RWPE1 (cell line): ENCODE results near the gene PPP6R3.
A peak's percentile ranks its signal among the peaks of the same experiment; 100 is the strongest.

Experiments
- CTCF ChIA-PET: fragments of 350-600 bp; sonication (Branson Sonifier 250); formaldehyde crosslinking; extraction: SDS; loops from one replicate; lab custom pipeline; 2021; lab: Yijun Ruan, JAX
- POLR2A ChIA-PET: fragments of 400-600 bp; formaldehyde crosslinking; extraction: SDS; loops from one replicate; lab custom pipeline; 2020; ENCODE audit warnings: antibody characterized with exemption; ENCODE audit not compliant: low non-redundant PET; lab: Yijun Ruan, JAX
- DNase-seq: peaks from one replicate; pipeline ENCODE4 v3.0.0; 2012; ENCODE audit warnings: low spot score
- H3K27ac ChIP-seq: fragments of 450-650 bp; 2 replicates; pipeline ENCODE4 v1.5.1; 2017
- TF ChIP-seq, protein P1 (sequence below): fragments of 450-650 bp; conservative IDR thresholded peaks from 2 replicates; pipeline ENCODE4 v1.5.1; 2017; ENCODE audit warnings: low read depth, mild to moderate bottlenecking

Gene PPP6R3

GRCh38 chr11:68658661-68659060 is 198.1 kb downstream of the PPP6R3 start:
- no peak overlapping the region for H3K27ac ChIP-seq
- ChIA-PET POLR2A (no interaction called here), CTCF (interaction anchor here (0.7 kb wide), 1 partner anchor 13 kb away, joined by 3 read pairs; no protein-coding TSS in a partner anchor)
- DNase-seq: no peak
- TF ChIP-seq, protein P1, sequence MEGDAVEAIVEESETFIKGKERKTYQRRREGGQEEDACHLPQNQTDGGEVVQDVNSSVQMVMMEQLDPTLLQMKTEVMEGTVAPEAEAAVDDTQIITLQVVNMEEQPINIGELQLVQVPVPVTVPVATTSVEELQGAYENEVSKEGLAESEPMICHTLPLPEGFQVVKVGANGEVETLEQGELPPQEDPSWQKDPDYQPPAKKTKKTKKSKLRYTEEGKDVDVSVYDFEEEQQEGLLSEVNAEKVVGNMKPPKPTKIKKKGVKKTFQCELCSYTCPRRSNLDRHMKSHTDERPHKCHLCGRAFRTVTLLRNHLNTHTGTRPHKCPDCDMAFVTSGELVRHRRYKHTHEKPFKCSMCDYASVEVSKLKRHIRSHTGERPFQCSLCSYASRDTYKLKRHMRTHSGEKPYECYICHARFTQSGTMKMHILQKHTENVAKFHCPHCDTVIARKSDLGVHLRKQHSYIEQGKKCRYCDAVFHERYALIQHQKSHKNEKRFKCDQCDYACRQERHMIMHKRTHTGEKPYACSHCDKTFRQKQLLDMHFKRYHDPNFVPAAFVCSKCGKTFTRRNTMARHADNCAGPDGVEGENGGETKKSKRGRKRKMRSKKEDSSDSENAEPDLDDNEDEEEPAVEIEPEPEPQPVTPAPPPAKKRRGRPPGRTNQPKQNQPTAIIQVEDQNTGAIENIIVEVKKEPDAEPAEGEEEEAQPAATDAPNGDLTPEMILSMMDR: no peak

GRCh38 chr11:68659158-68659921 is 198.8 kb downstream of the PPP6R3 start:
- DNase-seq: peak; percentile 72
- H3K27ac ChIP-seq: no peak overlapping the region
- ChIA-PET CTCF (interaction anchor here (0.7 kb wide), 1 partner anchor 13 kb away, joined by 3 read pairs; no protein-coding TSS in a partner anchor), POLR2A (no interaction called here)
- TF ChIP-seq, protein P1: no peak

GRCh38 chr11:68660066-68660810 is 199.7 kb downstream of the PPP6R3 start:
- POLR2A ChIA-PET: no interaction called here
- DNase-seq: no peak
- CTCF ChIA-PET: no interaction called here
- TF ChIP-seq, protein P1: no peak
- no peak overlapping the region for H3K27ac ChIP-seq

DNA sequence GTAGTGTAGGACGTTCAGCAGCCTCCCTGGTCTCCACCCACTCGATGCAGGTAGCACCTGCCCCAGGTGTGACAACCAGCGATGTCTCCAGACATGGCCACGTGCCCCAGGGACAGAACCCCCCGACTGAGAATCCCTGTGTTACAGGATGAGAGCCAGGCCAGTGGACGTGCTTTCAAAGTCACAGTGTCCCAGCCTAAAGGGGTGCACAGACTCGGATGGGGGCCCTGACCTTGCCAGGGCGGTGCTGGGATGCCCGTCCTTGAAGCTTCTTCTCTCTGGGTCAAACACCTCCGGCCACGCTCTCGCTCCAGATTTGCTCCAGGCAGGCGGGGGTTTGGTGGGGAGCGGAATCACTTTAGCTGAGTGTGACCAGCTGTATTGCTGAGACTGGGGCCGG is 200.5 kb downstream of the PPP6R3 start:
- ChIA-PET POLR2A (no interaction called here), CTCF (no interaction called here)
- no peak for DNase-seq
- TF ChIP-seq, protein P1: no peak
- H3K27ac ChIP-seq: no peak overlapping the region

DNA sequence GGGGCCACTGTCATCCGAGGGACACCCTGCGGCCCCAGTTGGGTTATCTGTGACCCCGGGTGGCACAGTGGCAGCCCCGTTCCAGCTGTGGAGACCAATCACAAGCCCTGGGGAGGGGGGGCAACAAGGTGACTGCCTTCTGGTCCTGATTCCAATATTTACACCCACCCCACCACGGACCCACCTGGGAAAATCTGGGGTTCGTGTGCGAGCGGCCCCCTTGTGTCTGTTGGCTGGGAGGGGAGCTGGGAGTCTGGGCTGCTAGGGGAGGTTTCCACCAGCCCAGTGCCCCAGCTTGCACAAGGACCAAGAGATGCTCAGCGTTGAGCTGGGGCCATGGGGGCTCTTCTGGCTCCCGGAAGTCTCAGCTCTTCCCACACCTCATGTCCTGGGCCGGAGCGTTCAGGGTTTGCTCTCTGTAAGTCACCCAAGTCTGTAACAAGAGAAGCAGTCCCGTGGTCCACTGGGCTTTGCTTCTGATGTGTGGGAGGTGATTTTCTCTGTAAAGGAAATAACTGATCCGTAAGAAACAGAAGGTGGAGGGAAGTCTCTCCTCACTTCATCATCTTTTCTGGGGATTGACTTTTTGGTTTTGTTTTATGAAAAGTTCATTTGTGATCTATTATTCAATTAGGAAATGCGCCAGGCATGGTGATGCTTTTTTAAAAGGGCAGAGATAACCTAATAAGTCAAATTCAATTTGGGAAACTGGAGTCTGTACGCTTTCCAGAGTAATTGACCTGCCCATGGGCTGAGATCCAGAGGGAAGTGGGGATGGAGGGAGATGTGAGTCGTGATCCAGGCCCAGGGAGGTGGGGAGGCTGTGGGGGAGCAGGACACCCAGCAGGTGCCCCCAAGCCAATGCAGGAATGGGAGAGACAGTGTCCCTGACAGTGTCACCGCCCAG is 201.4 kb downstream of the PPP6R3 start:
- TF ChIP-seq, protein P1: no peak
- ChIA-PET POLR2A (no interaction called here), CTCF (no interaction called here)
- no peak overlapping the region for H3K27ac ChIP-seq
- no peak for DNase-seq
